Type B pancreatic cell (in vitro differentiated cells): ENCODE data around the gene ZNF600. TPM values are rescaled to one million over a fixed set of nuclear protein-coding genes. Genes with fewer than 3 reads are reported as not detected.
"Not testable (repeated sequence)": the region's sequence is repeated elsewhere in the genome, so short reads cannot be mapped to it uniquely, and the experiment has no call there.

ENCODE experiments used
- DNase-seq: peaks from one replicate; pipeline ENCODE4 v3.0.0; 2021; ENCODE audit warnings: mixed read lengths; ENCODE audit not compliant: unreplicated experiment; ENCODE audit errors: extremely low spot score
- H3K27ac Mint-ChIP-seq: 2 replicates; pipeline ENCODE4 v1.8.0; 2021; ENCODE audit warnings: mild to moderate bottlenecking, mixed read lengths
- H3K27me3 Mint-ChIP-seq: 2 replicates; pipeline ENCODE4 v1.8.0; 2021; ENCODE audit warnings: mixed read lengths
- H3K36me3 Mint-ChIP-seq: 2 replicates; pipeline ENCODE4 v1.8.0; 2021; ENCODE audit warnings: mixed read lengths
- H3K4me1 Mint-ChIP-seq: one replicate; pipeline ENCODE4 v1.8.0; 2021; ENCODE audit warnings: mixed read lengths; ENCODE audit not compliant: unreplicated experiment
- H3K4me3 Mint-ChIP-seq: 2 replicates; pipeline ENCODE4 v1.8.0; 2021; ENCODE audit warnings: mild to moderate bottlenecking, mixed read lengths
- H3K9me3 Mint-ChIP-seq: 2 replicates; pipeline ENCODE4 v1.8.0; 2021; ENCODE audit warnings: mixed read lengths
- CTCF ChIP-seq: fragments of 200-600 bp; sonication (generic); conservative IDR thresholded peaks from 2 replicates; pipeline ENCODE4 v1.5.0; 2021; ENCODE audit warnings: antibody characterized with exemption, mild to moderate bottlenecking
- total RNA-seq: library from RNA; stranded (reverse); gene quantifications from 2 replicates; pipeline ENCODE4 v1.2.1, GENCODE V29; 2021; ENCODE audit warnings: low replicate concordance

ZNF600 gene
- total RNA-seq, 1 donor from 2014 or later = 12.5 TPM

- H3K4me1 Mint-ChIP-seq = peaks cover 15% of the 10 kb centered on the region
- H3K9me3 Mint-ChIP-seq = no peaks in the 10 kb centered on the region
- H3K27me3 Mint-ChIP-seq = no peaks in the 10 kb centered on the region
- DNase-seq = no peak
- H3K36me3 Mint-ChIP-seq = peaks cover 29% of the 10 kb centered on the region
- no peak overlapping the region for H3K4me3 Mint-ChIP-seq
- H3K27ac Mint-ChIP-seq = no peak overlapping the region
- TF ChIP-seq CTCF = no peak
Observed at GRCh38 chr19:52725528-52725961, 61.0 kb downstream of the ZNF600 start.

- Mint-ChIP-seq H3K36me3 (peaks cover 31% of the 10 kb centered on the region), H3K4me3 (peak overlapping the region; percentile 12), H3K9me3 (peaks cover under 1% of the 10 kb centered on the region), H3K4me1 (peaks cover 17% of the 10 kb centered on the region), H3K27me3 (no peaks in the 10 kb centered on the region), H3K27ac (peak overlapping the region; percentile 45)
- no peak for TF ChIP-seq CTCF
- DNase-seq = no peak
Observed at GRCh38 chr19:52724701-52725514, 61.7 kb downstream of the ZNF600 start.

GRCh38 chr19:52723907-52724598 lies 62.5 kb downstream of the ZNF600 start:
- not testable (repeated sequence) for H3K9me3 Mint-ChIP-seq, DNase-seq, H3K27me3 Mint-ChIP-seq
- Mint-ChIP-seq H3K4me1 (peaks cover 22% of the 10 kb centered on the region), H3K4me3 (peak overlapping the region; percentile 19), H3K27ac (peak overlapping the region; percentile 45), H3K36me3 (peaks cover 36% of the 10 kb centered on the region)

- H3K27ac Mint-ChIP-seq = peak overlapping the region; percentile 55
- H3K4me1 Mint-ChIP-seq = peaks cover 23% of the 10 kb centered on the region
- H3K36me3 Mint-ChIP-seq = peaks cover 34% of the 10 kb centered on the region
Observed at GRCh38 chr19:52722062-52723003, 64.3 kb downstream of the ZNF600 start.

GRCh38 chr19:52720541-52720940 lies 66.0 kb downstream of the ZNF600 start:
- DNase-seq, H3K4me3 Mint-ChIP-seq, H3K27ac Mint-ChIP-seq, H3K27me3 Mint-ChIP-seq, H3K9me3 Mint-ChIP-seq: not testable (repeated sequence)
- Mint-ChIP-seq H3K4me1 (peaks cover 41% of the 10 kb centered on the region), H3K36me3 (peaks cover 42% of the 10 kb centered on the region)

More at GRCh38 chr19:52722062-52723003, 64.3 kb downstream of the ZNF600 start:
- DNase-seq = no peak
- Mint-ChIP-seq H3K4me3 (no peak overlapping the region), H3K27me3 (no peaks in the 10 kb centered on the region), H3K9me3 (peaks cover 4% of the 10 kb centered on the region)
- TF ChIP-seq CTCF = no peak

- Mint-ChIP-seq H3K36me3 (peaks cover 39% of the 10 kb centered on the region), H3K4me3 (no peak overlapping the region), H3K27me3 (no peaks in the 10 kb centered on the region), H3K4me1 (peaks cover 29% of the 10 kb centered on the region), H3K27ac (peak overlapping the region; percentile 68), H3K9me3 (peaks cover 4% of the 10 kb centered on the region)
- no peak for DNase-seq
- no peak for TF ChIP-seq CTCF
Observed at GRCh38 chr19:52716522-52716921, 70.1 kb downstream of the ZNF600 start.

- DNase-seq, H3K9me3 Mint-ChIP-seq, H3K27me3 Mint-ChIP-seq: not testable (repeated sequence)
- Mint-ChIP-seq H3K36me3 (peaks cover 43% of the 10 kb centered on the region), H3K4me3 (peak overlapping the region; percentile 41), H3K27ac (peak overlapping the region; percentile 68), H3K4me1 (peaks cover 29% of the 10 kb centered on the region)
Observed at GRCh38 chr19:52715902-52716301, 70.7 kb downstream of the ZNF600 start.

GRCh38 chr19:52715330-52715729 lies 71.3 kb downstream of the ZNF600 start:
- DNase-seq, H3K27me3 Mint-ChIP-seq, H3K9me3 Mint-ChIP-seq, H3K4me3 Mint-ChIP-seq: not testable (repeated sequence)
- Mint-ChIP-seq H3K36me3 (peaks cover 47% of the 10 kb centered on the region), H3K4me1 (peaks cover 29% of the 10 kb centered on the region), H3K27ac (peak overlapping the region; percentile 68)
